Loucy (cell line): ENCODE data around the gene BUB1B.

Source experiments
- EZH2phosphoT487 ChIP-seq: fragments of 200-600 bp; IDR thresholded peaks from 2 replicates; pipeline ENCODE4 v1.6.1; 2018; ENCODE audit warnings: antibody characterized with exemption, mild to moderate bottlenecking, moderate library complexity, borderline replicate concordance
- TF ChIP-seq, protein P1 (sequence below): fragments of 200-600 bp; sonication (generic); conservative IDR thresholded peaks from 2 replicates; pipeline ENCODE4 v1.5.1; 2014; ENCODE audit warnings: mild to moderate bottlenecking, antibody characterized with exemption, low read length

DNA sequence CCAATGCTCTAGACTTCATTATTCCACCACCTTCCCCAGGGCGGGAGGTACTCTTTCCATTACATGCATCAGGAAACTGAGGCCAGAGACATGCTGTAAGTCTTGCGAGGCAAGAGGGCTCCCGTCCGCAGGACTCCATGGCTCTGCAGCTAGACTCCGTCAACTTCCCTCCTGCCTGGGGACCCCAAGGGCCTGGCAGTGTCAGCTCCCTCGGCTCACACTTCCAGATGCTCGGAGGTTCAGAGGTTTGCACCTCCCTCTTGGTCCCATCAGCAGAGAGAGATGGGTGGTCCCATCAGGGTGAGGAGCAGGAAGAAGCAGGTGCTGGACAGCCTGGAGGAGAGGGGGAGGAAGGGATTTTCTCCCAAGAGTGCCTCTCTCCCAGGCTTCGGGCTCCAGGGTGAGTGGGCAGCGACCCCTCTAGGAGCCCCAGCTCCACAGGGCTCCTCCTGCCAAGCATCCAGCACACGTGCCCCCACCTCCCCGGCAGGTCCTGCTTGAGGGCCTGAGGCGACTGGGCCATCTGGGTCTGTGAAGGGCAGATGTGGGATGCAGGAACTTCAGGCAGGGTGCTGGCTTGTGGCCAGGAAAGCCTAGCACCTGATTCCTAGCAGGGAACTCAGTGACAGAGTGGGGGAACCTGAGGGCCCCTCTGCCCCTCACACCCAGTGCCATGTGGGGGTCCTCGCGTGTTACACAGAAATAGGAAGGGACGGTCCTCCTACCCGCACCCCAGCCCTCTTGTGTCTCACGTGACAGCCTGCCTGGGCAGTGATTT lies 87.3 kb downstream of the BUB1B start:
- TF ChIP-seq, protein P1, sequence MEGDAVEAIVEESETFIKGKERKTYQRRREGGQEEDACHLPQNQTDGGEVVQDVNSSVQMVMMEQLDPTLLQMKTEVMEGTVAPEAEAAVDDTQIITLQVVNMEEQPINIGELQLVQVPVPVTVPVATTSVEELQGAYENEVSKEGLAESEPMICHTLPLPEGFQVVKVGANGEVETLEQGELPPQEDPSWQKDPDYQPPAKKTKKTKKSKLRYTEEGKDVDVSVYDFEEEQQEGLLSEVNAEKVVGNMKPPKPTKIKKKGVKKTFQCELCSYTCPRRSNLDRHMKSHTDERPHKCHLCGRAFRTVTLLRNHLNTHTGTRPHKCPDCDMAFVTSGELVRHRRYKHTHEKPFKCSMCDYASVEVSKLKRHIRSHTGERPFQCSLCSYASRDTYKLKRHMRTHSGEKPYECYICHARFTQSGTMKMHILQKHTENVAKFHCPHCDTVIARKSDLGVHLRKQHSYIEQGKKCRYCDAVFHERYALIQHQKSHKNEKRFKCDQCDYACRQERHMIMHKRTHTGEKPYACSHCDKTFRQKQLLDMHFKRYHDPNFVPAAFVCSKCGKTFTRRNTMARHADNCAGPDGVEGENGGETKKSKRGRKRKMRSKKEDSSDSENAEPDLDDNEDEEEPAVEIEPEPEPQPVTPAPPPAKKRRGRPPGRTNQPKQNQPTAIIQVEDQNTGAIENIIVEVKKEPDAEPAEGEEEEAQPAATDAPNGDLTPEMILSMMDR, result no peak
- TF ChIP-seq EZH2phosphoT487, result no peak
